CMK (cell line): Measurements from ENCODE around the gene SGCG.
"Not testable (repeated sequence)": the region's sequence is repeated elsewhere in the genome, so short reads cannot be mapped to it uniquely, and the experiment has no call there.

Source experiments
- DNase-seq: peaks from one replicate; pipeline ENCODE4 v3.0.0-alpha.2; 2010; ENCODE audit warnings: low read depth

The SGCG gene

DNA sequence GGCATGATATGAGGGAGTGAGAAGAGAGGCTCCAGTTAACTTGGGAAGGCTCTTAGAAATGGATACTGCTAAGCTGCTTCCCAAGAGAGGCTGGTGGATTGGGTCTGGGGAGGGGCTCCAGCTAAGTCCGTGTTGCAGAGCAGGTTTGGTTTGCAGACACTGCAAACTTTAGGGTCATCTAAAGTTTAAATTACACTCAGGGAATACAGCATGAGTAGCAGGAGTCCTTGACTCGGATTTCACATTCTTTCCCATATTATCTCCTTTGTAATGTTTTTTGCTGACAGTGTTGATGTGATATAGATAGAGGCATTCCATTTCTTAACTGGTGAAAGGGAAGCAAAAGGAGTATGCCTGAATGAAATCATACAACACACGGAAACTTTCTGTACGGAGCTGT, 31.9 kb downstream of the SGCG start:
- no peak for DNase-seq

DNA sequence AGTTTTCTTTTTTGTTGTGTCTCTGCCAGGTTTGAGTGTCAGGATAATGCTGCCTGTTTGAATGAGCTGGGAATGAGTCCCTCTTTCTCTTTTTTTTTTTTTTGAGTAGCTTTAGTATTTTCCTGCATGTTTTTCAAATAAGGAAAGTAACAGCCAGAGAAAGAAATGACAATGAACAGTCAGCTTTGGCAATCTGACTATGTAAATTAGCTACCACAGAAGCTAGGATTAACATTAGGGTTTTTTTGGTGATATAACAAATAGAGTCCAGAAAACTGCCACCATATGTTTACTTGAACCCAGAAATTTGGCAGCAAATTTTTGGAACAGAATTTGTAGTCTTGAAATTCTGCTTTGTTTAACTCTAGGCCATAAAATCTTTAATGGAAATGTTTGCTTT, 50.5 kb downstream of the SGCG start:
- no peak for DNase-seq

DNA sequence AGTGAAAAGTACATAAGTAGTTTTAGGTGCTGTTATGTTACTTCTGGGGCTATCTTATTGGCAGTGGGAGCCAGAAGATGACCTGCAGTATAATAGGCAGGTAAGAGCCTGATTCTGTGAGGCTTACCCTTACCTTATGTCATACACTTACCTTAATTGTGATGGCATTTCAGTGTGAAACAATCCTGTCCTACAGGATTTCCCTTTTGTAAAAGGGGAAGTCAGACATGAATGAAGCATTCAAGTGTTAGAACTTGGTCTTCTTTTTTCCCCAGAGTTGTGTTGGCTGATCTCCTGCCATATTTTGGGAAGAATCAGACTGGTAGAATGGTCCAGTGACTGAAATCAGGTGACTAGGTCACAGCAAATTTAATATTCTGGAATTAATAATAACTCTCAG, 55.2 kb downstream of the SGCG start:
- DNase-seq: no peak

DNA sequence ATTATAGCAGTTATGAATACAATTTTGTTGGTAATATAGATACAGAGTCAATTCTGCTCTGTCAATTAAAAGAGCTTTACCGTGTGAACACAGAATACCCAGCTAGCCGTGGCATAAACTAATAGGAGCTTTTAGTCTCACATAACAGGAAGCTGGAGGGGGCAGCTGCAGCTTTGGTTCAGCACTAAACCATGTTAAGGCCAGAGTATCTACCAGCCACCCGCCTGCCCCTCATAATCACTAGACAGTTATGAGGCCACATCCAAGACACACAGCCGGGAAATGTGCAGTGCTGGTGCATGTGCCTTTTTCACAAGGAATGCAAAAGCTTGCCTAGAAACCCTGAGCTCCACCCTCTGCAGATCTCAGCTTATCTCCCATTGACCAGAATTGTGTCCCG, 62.3 kb downstream of the SGCG start:
- no peak for DNase-seq

DNA sequence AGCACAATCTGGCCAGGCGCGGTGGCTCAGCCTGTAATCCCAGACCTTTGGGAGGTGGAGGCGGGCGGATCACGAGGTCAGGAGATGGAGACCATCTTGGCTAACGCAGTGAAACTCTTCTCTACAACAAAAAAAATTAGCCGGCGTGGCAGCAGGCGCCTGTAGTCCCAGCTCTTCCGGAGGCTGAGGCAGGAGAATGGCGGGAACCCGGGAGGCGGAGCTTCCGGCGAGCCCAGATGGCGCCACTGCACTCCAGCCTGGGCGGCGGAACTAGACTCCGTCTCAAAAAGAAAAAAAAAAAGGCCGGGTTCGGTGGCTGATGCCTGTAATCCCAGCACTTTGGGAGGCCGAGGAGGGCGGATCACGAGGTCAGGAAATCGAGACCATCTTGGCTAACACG, 67.6 kb downstream of the SGCG start:
- not testable (repeated sequence) for DNase-seq

DNA sequence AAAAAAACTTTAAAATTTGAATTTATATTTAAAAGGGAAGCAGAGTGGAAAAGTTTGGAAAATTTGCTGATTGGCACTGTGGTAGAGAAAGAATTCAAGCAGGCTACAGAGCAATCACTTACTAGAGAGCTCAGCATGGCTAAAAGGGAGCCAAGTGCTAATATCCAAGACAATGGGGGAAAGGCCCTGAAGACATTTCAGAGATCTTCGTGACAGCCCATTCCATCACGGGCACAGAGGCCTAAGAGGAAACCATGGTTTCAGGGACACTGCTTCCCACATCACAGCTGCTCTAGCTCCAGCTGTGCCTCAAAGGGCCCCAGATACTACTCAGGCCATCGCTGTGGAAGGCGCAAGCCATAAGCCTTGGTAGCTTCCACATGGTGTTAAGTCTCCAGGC, 73.7 kb downstream of the SGCG start:
- DNase-seq: no peak

DNA sequence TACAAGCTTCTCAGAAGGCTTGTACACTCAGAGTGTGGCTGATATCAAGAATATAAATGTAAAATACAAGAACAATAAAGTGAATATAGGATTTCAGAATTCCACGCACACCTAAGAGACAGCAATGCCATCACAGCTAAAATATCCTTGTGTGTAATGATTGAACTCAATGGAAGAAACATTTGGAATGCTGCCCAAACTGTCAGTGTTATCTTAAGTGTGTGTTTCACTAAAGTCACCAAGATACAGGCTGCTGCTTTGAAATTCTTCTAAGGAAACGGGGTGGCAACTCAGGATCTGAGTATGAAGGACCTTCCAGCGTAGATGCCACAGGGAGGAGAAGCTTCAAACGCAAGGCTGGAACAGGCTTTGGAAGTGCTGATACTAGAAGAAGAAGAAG, 86.8 kb downstream of the SGCG start:
- no peak for DNase-seq

DNA sequence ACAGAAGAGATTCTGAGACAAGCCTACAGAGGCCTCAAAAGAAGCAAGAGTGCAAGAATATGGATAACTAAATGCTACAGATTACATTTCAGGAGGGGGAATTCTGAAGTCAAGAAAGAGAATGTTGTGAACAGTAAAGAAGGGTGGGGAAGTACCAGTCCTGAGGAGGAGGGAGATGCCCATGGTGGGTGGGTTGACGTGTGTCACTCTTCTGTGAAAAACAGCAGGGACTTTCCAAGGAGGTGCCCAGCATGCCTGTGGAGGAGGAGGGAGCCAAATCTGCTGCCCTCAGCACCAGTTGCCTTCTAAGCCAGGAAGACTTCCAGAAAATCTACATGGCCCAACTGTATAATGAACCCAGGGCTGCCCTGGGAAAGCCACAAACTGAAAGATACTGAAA, 87.7 kb downstream of the SGCG start:
- no peak for DNase-seq

DNA sequence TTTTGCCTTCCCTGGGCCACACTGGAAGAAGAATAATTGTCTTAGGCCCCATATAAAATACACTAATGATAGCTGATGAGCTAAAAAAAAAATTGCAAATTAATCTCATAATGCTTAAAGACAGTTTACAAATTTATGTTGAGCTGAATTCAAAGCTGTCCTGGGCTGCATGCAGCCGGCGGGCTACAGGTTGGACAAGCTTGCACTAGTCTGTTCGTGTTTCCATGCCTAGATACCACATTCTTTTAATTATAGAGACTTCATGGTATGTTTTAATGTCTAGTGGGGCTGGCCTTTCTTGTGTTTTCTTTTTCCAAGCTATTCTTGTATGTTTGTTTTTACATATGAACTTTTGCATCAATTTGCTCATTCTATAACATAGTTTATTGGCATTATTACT, 90.6 kb downstream of the SGCG start:
- no peak for DNase-seq

DNA sequence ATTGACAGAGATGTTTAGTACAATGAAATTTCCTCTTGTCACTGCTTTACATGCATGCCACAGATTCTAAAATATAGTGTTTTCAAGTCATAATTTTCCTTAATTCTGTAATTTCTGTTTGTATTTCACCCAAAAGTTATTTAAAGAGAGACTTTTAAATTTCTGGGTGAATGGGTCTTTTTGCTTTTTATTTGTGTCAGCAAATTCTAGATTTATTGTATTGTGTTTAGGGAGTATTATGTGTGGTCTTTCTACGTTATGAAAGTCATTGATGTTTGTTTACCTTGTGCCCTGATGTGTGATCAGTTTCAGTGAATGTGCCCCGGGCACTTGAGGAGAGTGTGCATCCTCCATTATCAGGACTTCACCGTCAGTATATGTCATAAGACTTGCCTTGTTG, 92.7 kb downstream of the SGCG start:
- DNase-seq: no peak

DNA sequence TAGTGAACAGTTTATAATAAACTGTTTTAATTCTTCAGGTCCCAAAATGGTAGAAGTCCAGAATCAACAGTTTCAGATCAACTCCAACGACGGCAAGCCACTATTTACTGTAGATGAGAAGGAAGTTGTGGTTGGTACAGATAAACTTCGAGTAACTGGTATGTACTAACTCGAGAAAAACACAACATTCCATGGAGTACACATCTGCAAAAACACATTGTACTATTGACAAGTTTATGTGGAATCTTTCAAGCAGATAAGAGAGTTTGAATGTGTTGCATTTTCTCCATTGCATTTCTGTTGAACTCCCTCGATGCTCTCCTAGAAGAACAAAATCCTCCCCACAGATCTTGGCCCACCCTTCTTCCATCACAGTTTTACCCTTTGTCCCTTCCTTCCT, 98.5 kb downstream of the SGCG start:
- DNase-seq: peak; percentile 50

DNA sequence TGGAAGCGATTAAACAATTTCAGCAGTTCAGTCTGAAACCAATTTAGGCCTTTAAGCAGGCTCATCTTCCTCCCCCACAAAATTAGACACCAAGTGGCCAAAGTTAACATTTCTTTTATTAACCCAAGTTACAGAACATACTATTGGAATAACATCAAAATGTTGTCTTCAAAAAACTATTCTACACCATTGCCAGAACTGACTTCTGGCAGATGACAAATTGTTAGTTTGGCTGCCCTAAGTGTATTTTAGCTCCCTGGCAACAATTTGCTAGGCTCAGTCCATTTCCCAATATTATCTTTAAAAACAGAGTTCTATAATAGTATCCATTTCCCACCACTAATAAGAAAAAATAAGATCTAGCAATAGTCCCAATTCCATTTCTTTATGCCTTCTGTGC, 107.8 kb downstream of the SGCG start:
- no peak for DNase-seq

DNA sequence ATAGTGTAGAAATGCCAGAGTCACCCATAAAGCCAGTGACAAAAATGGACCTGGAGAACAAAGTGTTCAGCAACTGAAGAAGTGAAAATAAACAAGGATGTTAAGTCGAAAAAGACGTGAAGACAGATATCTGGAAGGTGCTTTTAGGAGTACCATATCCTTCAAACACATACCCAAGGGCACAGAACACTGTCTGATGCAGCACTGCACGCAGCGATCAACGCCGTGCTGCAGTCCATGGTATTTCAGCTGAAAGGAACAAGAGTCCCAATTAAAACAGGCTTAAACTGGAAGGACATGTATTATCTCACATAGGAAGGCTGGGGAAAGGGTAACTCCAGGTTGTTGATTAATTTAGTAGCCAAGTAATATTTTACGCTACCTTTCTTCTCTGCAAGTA, 108.2 kb downstream of the SGCG start:
- DNase-seq: no peak

DNA sequence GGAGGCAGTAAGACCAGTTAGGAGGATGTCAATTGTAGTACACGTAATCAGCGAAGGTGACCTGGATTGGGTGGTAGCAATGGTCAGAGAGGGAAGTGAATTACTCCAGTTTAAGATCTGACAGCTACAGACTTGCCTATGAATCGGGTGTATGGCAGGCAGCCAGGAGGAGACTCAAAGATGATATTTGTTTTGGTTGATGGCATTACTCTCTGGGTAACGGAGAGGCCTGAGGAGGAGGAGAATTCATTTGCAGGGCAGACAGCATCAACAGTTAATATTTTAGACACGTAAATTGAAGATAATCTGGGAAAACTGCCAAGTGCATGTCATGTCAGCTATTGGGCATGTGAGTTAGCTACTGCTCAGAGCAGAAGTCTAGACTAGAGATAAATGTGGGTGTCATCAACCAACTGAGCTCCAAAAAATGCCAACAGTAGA, 109.2 kb downstream of the SGCG start:
- no peak for DNase-seq

DNA sequence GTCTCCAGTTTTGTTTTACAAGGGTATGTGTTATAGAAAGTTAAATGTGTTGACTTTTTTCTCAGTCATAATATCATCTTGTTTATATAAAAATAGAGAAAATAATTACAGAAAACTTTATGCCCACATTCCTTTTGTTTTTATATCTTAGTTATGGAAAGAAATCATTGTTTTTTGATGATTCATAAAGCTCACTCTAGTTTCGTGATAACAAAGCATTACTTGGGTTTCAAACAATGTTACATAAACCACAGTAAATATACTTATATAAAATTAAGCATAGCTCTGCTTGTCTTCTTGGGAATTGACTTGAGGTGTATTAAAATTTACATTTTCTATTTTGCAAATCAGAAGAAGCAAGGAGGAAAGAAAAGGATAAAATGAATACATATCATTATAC, 111.8 kb downstream of the SGCG start:
- DNase-seq: no peak

DNA sequence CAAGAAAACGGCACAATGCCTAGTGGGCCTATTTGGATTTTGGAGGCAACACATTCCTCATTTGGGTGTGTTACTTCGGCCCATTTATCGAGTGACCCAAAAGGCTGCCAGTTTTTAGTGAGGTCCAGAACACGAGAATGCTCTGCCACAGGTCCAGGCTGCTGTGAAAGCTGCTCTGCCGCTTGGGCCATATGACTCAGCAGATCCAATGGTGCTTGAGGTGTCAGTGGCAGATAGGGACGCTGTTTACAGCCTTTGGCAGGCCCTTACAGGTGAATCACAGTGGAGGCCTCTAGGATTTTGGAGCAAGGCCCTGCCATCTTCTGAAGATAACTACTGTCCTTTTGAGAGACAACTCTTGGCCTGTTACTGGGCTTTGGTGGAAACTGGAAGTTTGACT, 134.1 kb downstream of the SGCG start:
- not testable (repeated sequence) for DNase-seq

DNA sequence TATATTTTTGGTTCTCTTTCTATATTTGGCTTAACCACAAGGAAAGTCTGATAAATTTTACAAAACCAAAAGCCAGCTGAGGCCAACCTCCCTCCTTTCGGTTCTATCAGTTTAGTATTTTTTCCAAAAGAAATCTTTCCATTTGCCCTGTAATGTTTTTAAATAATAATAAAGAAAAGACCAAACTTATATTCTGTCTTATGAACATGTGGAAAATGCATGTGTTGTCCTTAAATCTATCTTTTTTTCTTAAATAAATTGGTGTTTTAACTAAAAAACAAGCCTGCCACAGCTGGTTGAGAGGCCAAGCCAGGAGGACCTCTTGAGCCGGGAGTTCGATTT, 139.1 kb downstream of the SGCG start:
- no peak for DNase-seq

DNA sequence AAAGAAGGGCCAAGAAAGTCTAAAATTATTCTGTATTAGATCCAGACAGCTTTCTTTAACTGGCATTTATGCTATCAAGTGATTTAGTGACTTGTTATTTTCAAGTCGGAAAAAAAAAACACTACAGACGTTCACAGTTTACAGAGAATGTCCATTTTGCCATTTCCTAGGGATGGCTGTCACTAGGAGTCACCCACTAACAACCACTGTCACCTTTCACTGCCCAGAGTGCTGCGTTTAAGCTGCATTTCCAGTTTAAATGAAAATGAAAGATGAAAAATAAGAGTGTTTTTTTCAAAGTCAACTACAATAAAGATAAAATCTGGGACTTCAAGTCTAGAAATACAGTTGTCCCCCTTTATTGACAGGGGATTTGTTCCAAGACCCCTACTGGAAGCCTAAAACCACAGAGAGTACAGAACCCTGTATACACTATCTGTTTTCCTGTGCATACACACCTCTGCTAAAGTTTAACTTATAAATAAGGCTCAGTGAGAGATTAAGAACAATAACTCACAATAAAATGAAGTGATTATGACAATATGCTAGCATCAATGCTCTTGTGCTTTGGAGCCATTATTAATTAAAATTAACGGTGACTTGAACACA, 140.3 kb downstream of the SGCG start:
- DNase-seq: no peak

DNA sequence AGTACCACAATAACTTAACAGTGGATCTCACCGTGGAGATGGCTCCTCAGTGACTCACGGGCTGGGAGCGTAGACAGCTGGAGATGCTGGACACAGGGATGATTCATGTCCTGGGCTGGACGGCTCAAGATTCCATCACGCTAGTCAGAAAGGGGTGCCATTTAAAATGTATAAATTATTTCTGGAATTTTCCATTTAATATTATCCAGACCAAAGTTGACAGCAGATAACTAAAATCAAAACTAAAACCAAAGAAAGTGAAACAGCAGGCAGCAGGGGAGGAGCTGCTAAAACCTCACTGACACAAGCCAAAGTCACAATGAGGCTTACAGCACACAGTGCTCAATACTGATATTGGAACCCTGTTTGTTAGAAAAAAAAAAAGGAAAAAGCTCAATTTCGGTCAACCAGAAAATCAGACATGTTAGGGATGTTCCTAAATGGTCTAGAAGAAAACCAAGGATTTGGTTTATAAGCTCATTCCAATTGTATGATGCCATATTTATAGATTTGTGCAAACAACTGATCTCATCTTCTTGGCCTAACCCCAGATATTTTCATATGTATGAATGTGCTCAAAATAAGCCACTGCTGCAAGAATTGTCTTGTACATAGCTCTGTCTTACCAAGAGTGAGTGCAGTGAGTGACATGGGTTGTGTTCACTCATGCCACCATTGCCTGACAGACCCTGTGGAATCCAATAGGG, 140.9 kb downstream of the SGCG start:
- DNase-seq: no peak

DNA sequence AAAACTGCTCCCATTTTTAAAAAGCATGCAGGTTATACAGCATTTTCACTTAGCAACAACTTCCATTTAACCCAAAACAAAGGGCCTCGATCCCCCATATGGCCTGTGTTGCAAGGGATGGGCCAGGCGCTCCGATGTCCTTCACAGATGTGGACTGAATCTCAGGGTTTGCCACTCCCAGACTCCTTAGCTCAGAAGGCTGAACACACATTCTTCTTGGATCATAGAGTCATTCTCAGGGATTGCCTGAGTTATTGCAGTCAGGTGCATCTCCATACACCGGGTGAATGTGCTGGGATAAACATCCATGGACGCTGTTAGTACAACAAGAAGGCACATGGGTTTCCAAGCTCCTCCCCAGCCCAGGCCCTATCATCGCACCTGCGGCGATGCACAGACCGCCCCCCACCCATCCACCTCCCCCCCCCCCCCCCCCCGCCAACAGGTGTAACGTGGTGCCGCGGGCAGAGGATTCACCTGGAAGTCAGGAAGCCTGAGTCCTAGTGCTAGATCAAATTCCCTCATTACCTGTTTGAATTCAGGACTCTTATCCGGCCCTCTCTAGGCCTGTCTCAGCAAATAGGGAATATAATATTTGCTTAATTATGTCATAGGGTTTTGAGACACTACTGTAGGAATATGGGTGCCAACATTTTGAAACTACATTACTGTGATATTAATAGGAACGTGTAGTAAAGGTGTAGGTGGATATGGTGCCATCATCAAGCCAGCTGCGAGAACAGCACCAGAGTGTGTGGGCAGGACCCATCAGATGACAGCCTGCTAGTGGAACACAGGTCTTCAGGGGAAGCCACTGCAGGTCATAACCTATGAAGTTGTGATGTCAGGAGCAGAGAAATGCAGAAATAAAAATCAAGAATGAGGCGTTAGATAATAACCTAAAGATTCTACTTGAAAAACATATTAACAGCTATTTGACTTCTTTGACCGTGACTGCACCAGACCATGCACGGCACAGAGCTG, 141.9 kb downstream of the SGCG start:
- no peak for DNase-seq

DNA sequence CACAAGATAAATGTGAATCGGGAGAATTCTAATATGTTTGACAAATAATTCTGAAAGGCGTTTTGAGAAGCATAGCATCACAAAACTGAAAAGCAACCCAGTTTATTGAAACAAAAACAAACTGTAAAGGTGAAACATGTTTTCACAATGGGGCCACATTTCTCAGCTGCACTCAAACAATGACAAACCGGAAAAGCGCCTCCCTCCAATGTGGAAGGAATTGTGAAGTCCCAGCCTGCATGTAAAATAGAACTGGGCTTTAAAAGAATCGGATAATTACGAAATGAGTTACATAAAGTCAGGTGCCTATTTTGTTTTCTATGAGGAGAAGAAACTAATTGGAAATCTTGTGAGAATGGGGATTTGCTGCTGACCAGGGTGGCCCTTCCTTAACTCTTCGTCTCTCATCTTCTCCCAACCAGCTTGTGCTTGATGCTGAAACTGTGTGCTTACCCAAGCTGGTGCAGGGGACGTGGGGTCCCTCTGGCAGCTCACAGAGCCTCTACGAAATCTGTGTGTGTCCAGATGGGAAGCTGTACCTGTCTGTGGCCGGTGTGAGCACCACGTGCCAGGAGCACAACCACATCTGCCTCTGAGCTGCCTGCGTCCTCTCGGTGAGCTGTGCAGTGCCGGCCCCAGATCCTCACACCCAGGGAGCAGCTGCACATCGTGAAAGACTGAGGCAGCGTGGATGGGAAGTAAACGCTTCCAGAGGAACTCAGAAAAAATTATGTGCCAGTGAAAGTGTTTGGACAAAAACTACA, 143.3 kb downstream of the SGCG start:
- DNase-seq: no peak

DNA sequence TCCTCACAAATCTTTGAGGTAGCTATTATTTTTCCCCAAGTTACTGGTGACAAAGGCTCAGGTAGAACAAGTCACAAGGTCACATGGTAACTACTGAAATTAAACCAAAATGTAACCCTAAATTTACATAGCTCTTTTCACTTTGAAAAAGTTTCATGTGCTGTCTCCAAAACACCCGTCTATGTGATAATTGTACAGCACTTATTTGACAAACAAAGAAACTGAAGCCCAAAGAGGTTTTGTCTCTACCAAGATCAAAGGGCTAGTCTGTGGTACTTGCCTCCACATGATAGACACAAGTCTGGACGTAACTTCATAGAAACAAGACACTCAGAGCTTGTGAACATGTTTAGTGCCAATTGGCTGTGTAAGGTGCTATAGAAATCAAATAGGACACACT, 144.4 kb downstream of the SGCG start:
- DNase-seq: no peak
